Nephron progenitor cell (in vitro differentiated cells): ENCODE results near the gene COX7A2L.

Experiments used
- DNase-seq: peaks from one replicate; pipeline ENCODE4 v3.0.0; 2021
- H3K27ac Mint-ChIP-seq: 2 replicates; pipeline ENCODE4 v1.8.0; 2021; ENCODE audit warnings: mild to moderate bottlenecking, moderate library complexity, mixed read lengths
- H3K27me3 Mint-ChIP-seq: 2 replicates; pipeline ENCODE4 v1.8.0; 2021; ENCODE audit warnings: mild to moderate bottlenecking, low read depth, mixed read lengths; ENCODE audit not compliant: poor library complexity
- H3K36me3 Mint-ChIP-seq: 2 replicates; pipeline ENCODE4 v1.8.0; 2021; ENCODE audit warnings: low read depth, mixed read lengths
- H3K4me1 Mint-ChIP-seq: 2 replicates; pipeline ENCODE4 v1.8.0; 2021; ENCODE audit warnings: mixed read lengths
- H3K4me3 Mint-ChIP-seq: 2 replicates; pipeline ENCODE4 v1.8.0; 2021; ENCODE audit warnings: mild to moderate bottlenecking, moderate library complexity, mixed read lengths
- H3K9me3 Mint-ChIP-seq: 2 replicates; pipeline ENCODE4 v1.8.0; 2021; ENCODE audit warnings: mild to moderate bottlenecking, moderate library complexity, mixed read lengths
- TF ChIP-seq, protein P1 (sequence below): fragments of 200-600 bp; sonication (generic); IDR thresholded peaks from 2 replicates; pipeline ENCODE4 v1.5.0; 2021; ENCODE audit warnings: antibody characterized with exemption

COX7A2L gene

DNA sequence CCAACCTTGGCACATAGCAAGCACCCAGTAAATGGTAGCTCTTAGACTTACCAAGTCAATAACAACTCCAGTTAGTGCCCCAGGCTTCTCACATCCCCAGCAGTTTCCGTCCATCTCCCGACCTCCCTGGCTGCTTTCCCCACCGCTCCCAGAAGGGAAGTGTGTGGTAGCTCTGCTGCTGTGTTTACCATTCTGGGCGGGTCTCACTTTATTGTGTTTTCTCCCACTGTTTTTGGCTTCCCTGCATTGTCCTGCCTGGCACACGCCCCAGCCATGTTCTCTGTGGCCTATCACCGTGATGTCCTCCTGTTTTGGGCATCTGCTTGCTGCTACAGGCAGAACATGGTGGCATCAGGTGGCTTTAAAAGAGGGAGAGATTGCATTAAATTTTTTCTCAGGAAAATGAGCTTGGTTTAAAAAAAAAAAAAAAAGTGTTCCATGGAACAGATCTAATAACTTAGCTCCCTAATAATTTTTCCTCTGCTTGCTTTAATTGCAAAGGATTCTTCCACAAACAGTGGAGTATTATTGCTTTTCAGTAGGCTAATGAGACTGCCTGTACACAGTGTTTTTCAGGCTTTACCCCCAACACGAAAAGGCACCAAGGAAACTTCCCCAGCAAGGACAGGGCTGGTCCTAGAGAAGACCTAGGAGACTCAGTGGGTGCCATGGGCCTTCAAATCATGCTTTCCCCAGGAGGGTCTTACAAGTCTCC is 8.0 kb upstream of the COX7A2L start:
- H3K36me3 Mint-ChIP-seq, result no peaks in the 10 kb centered on the region
- DNase-seq, result no peak
- TF ChIP-seq, protein P1, sequence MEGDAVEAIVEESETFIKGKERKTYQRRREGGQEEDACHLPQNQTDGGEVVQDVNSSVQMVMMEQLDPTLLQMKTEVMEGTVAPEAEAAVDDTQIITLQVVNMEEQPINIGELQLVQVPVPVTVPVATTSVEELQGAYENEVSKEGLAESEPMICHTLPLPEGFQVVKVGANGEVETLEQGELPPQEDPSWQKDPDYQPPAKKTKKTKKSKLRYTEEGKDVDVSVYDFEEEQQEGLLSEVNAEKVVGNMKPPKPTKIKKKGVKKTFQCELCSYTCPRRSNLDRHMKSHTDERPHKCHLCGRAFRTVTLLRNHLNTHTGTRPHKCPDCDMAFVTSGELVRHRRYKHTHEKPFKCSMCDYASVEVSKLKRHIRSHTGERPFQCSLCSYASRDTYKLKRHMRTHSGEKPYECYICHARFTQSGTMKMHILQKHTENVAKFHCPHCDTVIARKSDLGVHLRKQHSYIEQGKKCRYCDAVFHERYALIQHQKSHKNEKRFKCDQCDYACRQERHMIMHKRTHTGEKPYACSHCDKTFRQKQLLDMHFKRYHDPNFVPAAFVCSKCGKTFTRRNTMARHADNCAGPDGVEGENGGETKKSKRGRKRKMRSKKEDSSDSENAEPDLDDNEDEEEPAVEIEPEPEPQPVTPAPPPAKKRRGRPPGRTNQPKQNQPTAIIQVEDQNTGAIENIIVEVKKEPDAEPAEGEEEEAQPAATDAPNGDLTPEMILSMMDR, result no peak
- peak overlapping the region; percentile 97 for H3K27ac Mint-ChIP-seq
- no peaks in the 10 kb centered on the region for H3K9me3 Mint-ChIP-seq
- H3K27me3 Mint-ChIP-seq, result peaks cover 23% of the 10 kb centered on the region
- peak overlapping the region; percentile 68 for H3K4me3 Mint-ChIP-seq
- H3K4me1 Mint-ChIP-seq, result peaks cover 88% of the 10 kb centered on the region

- H3K4me3 Mint-ChIP-seq, result peak overlapping the region; percentile 71
- peak overlapping the region; percentile 97 for H3K27ac Mint-ChIP-seq
- H3K27me3 Mint-ChIP-seq, result peaks cover 30% of the 10 kb centered on the region
- peaks cover 99% of the 10 kb centered on the region for H3K4me1 Mint-ChIP-seq
- DNase-seq, result peak; percentile 24
- H3K36me3 Mint-ChIP-seq, result no peaks in the 10 kb centered on the region
- no peaks in the 10 kb centered on the region for H3K9me3 Mint-ChIP-seq
- TF ChIP-seq, protein P1, result no peak
Measured at GRCh38 chr2:42367835-42368234, 6.8 kb upstream of the COX7A2L start.

- Mint-ChIP-seq H3K27ac (peak overlapping the region; percentile 84), H3K4me1 (peaks cover 98% of the 10 kb centered on the region), H3K9me3 (no peaks in the 10 kb centered on the region), H3K36me3 (no peaks in the 10 kb centered on the region), H3K27me3 (peaks cover 30% of the 10 kb centered on the region), H3K4me3 (no peak overlapping the region)
- TF ChIP-seq, protein P1, result no peak
- no peak for DNase-seq
Measured at GRCh38 chr2:42366411-42366810, 5.4 kb upstream of the COX7A2L start.

DNA sequence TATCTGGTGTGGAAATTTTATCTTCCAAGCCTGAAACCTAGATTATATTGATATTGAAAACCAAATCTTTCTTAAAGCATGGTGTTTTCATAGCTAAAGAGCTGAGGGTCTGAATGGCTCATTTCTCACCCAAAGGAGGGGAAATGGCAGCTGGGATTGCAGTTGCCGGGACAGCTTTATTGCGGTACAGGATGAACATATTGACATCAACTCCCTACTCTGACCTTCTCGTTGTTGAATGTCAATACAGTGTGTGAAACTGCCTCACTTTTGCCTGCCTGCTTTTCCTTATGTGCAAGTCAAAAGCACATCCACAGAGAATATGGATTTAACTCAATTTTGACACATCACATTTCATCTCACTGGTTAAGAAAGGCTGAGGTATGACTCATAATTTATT is 3.6 kb upstream of the COX7A2L start:
- Mint-ChIP-seq H3K27ac (no peak overlapping the region), H3K27me3 (peaks cover 27% of the 10 kb centered on the region), H3K4me3 (peak overlapping the region; percentile 35), H3K36me3 (no peaks in the 10 kb centered on the region), H3K4me1 (peaks cover 92% of the 10 kb centered on the region), H3K9me3 (no peaks in the 10 kb centered on the region)
- TF ChIP-seq, protein P1, result no peak
- DNase-seq, result no peak

GRCh38 chr2:42363413-42363812 is 2.4 kb upstream of the COX7A2L start:
- TF ChIP-seq, protein P1, result no peak
- H3K4me3 Mint-ChIP-seq, result no peak overlapping the region
- H3K36me3 Mint-ChIP-seq, result no peaks in the 10 kb centered on the region
- H3K27ac Mint-ChIP-seq, result no peak overlapping the region
- no peak for DNase-seq
- H3K4me1 Mint-ChIP-seq, result peaks cover 92% of the 10 kb centered on the region
- no peaks in the 10 kb centered on the region for H3K9me3 Mint-ChIP-seq
- H3K27me3 Mint-ChIP-seq, result peaks cover 27% of the 10 kb centered on the region

GRCh38 chr2:42361728-42362283 is 789 bp upstream of the COX7A2L start:
- no peak for DNase-seq
- TF ChIP-seq, protein P1, result no peak
- peaks cover 9% of the 10 kb centered on the region for H3K36me3 Mint-ChIP-seq
- no peak overlapping the region for H3K27ac Mint-ChIP-seq
- H3K4me3 Mint-ChIP-seq, result peak overlapping the region; percentile 91
- H3K9me3 Mint-ChIP-seq, result no peaks in the 10 kb centered on the region
- H3K27me3 Mint-ChIP-seq, result peaks cover 22% of the 10 kb centered on the region
- peaks cover 87% of the 10 kb centered on the region for H3K4me1 Mint-ChIP-seq
